Testis (tissue), 2 donors: ENCODE data around the gene RETN.

Source experiments
- POLR2A ChIP-seq: fragments of 450-650 bp; IDR thresholded peaks from one replicate; pipeline ENCODE4 v1.6.1; 2017; ENCODE audit warnings: antibody characterized with exemption, mild to moderate bottlenecking, moderate library complexity
- TF ChIP-seq, protein P1 (sequence below), 3 experiments: fragments of 450-650 bp in 2 of 3; fragments of 200-600 bp in 1 of 3; sonication (generic) in 1 of 3; IDR thresholded peaks; one replicate each; pipeline ENCODE4 v1.5.1; 2016 to 2019; ENCODE audit warnings: antibody characterized with exemption in 3 of 3, mild to moderate bottlenecking in 2 of 3, moderate library complexity in 1 of 3

DNA sequence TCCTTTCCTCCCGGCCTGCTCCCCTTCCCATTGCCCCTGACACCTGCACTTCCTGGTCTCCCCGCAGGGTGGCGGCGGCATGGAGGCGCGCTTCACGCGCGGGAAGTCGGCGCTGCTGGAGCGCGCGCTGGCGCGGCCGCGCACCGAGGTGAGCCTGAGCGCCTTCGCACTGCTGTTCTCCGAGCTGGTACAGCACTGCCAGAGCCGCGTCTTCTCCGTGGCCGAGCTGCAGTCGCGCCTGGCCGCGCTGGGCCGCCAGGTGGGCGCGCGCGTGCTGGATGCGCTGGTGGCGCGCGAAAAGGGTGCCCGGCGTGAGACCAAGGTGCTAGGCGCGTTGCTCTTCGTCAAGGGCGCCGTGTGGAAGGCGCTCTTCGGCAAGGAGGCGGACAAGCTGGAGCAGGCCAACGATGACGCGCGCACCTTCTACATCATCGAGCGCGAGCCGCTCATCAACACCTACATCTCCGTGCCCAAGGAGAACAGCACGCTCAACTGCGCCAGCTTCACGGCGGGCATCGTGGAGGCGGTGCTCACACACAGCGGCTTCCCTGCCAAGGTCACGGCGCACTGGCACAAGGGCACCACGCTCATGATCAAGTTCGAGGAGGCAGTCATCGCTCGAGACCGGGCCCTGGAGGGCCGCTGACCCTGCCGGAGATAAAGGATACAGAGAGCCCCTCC lies 13.5 kb downstream of the RETN start:
- TF ChIP-seq POLR2A = no peak
- TF ChIP-seq, protein P1, sequence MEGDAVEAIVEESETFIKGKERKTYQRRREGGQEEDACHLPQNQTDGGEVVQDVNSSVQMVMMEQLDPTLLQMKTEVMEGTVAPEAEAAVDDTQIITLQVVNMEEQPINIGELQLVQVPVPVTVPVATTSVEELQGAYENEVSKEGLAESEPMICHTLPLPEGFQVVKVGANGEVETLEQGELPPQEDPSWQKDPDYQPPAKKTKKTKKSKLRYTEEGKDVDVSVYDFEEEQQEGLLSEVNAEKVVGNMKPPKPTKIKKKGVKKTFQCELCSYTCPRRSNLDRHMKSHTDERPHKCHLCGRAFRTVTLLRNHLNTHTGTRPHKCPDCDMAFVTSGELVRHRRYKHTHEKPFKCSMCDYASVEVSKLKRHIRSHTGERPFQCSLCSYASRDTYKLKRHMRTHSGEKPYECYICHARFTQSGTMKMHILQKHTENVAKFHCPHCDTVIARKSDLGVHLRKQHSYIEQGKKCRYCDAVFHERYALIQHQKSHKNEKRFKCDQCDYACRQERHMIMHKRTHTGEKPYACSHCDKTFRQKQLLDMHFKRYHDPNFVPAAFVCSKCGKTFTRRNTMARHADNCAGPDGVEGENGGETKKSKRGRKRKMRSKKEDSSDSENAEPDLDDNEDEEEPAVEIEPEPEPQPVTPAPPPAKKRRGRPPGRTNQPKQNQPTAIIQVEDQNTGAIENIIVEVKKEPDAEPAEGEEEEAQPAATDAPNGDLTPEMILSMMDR (IDR thresholded peaks at IDR 0.05) = peak in 1 of 3 experiments; percentile 29
